HG03378 (cell line): Measurements from ENCODE around the gene ATXN10.

Experiments used
- ATAC-seq: cut with Tn5 transposase; IDR thresholded peaks from one replicate; pipeline ENCODE4 v1.9.1; 2021; ENCODE audit warnings: mild to moderate bottlenecking, moderate library complexity; ENCODE audit not compliant: unreplicated experiment

ATXN10 gene

DNA sequence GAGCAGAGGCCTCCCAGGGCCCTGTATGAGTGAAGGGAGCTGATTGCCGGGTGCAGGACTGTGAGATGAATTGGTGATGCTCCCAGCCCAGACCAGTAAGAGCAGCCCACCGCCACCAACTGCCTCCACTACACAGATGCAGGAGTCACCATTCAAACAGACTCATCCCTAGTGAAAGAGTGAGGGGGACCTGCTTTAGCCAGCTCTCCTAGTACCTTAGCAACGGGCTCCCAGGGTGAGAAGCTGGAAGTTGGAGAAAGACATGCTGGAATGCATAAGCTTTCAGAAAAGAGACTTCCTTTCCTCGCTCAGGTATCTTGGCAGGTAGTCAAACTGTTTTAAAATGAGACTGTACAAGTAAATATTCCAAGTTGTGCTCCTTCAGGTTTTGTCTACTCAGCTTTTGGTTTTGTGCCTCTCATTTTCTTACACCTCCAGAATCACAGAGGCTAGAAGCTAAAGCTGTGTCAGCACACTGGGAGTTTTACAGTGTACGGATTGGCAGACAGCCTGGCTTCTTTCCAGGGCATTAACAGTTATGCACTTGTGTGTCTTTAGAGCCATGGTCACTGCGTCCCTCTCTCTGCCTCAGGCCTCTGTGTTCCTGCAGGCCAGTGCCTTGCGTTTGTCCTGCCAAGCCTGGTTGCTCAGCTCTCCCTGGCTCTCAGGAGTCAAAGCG lies 146.2 kb downstream of the ATXN10 start:
- ATAC-seq, result no peak

DNA sequence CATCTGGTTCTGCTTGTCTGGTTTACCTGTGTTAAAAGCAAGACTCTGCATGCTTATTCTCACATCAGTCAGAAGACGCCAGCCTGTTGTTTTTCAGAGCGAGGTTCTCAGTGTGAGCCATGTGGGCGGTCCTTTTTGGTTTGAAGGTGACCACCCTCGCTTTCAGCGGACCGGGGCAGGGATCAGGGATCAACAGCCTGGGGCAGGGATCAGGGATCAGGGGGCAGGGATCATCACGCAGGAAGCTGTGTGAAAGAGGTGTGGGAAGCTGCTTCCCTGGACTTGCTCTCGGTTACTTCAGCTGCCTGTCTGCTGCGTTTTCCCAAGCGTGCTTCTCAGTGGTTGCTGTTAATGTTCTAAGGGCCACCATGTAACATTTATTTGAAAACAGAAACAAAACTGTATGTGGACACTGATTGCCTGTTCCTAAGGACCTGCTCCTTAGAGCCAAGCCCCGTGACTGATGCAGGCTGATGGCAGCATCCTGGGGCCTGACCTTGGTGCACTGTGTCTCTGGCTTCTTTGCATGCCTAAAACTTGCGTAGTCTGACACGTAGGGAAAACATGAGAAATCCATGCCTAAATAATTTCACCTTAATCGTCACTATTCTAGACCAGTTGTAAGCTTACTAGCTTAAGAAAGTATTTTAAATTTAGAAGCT lies 146.9 kb downstream of the ATXN10 start:
- ATAC-seq, result no peak

DNA sequence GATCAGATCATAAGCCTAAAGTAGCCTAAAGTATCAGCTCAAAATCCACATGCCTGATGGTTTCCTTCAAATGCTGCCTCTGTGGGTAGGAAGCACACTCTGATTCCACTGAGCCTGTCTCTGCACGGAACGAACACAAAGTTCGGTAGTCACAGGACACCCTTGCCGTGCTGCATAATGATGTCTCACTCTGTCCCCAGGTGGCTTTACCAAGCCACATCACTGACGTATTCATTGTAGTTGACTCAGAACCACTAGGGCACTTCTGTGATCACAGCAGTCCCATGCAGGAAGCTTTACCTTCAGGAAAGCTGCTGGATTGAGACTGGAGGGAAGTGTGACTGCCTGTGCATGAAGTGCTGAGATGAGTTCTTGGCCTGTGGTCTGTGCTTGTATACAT lies 147.7 kb downstream of the ATXN10 start:
- ATAC-seq, result no peak

DNA sequence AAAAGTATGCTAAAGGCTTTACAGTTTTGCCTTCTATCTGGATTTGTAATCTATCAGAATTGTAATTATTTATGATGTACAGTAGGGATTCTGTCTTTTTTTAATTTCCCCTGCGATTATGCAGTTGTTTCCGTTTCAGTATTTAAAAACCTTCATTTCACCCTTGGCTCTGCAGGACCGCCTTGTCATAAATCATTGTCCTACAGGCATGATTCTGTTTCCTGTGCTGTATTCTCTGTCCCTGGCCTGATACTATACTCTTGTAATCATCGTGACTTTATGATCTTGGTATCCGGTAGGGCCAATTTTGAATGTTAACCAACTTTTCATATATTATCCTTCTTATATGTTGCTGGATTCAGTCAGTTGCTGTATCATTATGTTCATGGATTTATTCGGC lies 151.7 kb downstream of the ATXN10 start:
- ATAC-seq, result no peak

DNA sequence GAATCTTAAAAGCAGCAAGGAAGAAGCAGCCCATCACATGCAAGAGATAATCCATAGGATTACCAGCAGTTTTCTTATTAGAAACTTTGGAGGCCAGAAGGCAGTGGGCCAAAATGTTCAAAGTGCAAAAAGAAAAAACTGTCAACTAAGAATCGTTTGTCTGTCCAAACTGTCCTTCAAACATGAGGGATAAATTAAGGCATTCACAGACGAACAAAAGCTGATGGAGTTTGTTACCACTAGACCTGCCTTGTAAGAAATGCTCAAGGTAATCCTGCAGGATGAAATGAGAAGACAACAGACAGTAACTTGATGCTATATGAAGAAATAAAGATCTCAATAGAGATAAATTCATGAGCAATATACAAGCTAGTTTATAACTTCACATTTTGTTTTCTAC lies 154.9 kb downstream of the ATXN10 start:
- ATAC-seq, result no peak

DNA sequence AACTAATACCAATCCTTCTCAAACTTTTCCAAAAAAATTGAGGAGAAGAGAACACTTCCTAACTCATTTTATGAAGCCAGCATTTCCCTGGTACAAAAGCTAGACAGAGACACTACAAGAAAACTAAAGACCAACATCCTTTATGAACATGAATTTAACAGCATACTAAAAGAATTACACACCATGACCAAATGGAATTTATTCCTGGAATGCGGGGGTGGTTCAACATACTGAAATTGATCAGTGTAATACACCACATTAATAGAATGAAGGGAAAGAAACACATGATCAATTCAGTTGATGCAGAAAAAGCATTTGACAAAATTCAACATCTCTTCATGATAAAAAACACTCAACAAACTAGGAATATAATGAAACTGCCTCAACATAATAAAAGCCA lies 157.2 kb downstream of the ATXN10 start:
- ATAC-seq, result no peak

DNA sequence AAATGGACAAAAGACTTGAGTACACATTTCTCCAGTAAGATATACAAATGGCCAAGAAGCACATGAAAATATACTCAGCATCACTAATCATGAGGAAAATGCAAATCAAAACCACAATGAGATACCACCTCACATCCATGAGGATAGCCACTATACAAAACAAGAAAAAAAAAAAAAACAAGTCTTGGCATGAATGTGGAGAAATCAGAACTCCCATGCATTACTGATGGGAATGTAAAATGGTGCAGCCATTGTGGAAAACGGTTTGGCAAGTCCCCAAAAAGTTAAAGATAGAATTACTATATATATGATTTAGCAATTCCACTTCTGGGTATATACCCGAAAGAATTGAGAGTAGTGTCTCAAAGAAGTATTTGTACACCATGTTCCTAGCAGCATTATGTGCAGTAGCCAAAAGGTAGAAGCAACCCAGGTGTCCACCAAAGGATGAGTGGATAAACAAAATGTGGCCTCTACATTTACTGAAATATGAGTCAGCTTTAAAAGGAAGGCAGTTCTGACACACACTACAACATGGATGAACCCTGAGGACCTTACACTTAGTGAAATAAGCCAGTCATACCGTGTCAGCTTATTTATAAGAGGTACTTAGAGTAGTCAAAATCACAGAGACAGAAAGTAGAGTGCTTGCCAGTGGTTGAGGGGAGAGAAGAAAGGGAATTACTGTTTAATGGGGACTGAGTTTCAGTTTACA lies 159.1 kb downstream of the ATXN10 start:
- no peak for ATAC-seq

DNA sequence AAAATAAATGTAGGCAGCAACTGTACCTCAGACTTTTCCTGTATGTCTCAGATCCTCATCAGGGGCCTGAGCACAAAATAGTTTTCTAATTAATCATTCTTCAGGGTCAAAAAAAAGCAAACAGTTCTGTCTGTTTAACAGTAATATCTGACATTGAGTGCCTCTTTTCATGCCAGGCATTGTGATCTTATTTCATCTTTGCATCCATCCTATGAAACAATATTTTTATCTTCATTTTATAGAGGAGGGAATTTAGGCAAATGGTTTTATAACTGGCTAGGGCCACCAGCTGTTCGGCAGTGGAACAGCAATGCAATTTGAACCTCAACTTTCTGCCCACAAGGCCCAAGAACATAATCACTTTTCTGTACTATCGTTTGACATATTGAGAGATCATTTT lies 159.8 kb downstream of the ATXN10 start:
- ATAC-seq, result no peak

DNA sequence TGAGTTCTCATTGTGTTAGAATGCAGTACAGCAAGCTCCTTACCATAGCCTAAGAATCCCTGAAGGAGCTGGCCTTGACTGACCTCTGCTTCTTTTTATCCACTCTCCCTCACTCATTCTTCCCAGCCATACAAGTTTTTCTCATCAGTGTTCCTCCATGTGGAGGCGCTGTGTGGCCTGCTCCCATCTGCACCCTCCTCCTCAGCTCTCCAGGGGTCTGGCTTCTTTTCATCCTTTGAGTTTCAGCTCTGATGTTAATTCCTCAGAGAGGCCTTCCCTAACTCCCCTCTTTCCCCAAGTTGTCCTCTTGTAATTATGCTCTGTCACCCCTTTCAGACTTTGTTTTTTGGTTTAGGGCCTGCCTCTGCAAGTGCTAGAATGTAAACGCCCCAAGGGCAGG lies 160.5 kb downstream of the ATXN10 start:
- ATAC-seq, result no peak

DNA sequence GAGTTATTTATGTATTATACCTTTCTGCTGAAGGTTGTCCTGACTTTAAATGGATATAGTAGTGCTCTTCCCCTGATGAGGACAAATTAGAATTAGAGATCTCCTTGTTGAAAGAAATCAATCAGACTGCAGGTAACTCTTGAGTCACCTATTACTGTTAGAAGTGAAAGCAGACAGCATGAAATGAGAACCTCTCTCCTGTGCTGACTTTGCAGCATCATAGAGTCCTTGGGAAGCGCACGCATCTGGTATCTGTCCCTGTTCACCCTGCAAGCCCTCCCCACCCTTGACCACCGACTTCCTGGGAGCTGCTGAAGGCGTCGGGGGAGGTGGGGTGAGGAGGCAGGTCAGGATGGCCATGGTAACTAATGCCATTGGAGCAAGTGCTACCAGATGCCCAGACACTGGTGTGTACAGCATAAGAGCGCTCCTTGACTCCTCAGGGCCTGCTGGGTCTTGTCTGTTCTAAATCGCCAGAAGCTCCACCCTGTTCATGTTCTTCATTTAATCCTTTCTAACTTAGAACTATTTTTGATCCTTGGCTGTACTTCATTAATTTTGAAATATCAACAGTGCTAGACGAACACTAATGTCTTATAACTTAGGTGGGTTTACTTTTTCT lies 161.4 kb downstream of the ATXN10 start:
- ATAC-seq, result no peak

DNA sequence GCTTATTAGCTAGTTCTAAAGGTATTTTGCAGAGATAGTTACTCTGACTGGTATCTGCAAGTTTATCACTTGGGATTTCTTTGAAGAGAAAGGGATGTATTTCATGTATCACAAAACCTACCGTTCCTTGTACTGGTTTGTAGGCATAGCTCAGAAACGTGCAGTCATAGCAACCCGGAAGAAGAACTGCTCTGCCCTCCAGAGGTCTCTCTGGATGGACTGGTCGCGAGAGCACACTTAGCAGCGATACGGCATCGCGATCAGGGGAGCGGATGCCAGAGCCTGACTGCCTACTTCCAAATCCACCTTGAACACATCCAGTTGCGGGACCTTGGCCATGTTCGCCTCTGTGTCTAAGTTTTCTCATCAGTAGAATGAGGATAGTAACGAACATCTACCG lies 162.0 kb downstream of the ATXN10 start:
- ATAC-seq, result no peak

DNA sequence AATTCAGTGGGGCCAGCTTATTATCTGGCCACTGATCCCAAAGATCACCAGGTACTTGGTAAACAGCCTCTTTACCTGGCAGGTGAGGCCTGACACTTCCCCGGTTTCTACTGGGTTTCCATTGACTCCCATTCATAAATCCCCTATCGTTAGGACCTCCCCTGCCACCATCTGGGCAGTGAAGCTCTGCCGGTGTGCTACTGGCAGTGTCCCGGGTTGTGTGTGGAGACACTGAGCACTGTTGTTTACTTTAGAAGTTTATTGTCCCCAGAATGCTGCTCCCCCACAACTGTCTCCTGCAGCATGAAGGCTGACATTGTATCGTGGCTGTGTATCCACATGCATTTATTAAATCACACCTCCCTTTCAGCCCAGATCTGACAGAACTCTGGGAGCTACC lies 162.6 kb downstream of the ATXN10 start:
- no peak for ATAC-seq

DNA sequence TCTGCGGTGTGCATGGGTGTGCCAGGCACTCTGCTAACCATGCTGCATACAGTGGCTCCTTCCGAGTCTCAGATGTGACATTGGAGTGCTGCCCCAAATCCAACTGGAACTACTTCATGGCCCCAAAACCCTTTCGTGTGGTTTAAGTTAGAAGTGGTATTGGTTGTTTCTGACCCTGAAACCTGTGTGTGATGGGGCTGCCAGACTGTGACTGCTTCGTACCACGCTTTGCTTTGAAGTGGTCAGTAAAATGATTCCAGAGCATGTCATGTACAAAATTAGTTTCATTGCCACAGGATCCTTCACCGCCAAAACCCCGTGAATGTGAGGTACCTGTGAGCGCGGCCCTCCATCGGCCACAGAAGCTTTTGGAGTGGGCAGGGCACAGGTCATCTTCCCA lies 163.2 kb downstream of the ATXN10 start:
- ATAC-seq, result no peak

DNA sequence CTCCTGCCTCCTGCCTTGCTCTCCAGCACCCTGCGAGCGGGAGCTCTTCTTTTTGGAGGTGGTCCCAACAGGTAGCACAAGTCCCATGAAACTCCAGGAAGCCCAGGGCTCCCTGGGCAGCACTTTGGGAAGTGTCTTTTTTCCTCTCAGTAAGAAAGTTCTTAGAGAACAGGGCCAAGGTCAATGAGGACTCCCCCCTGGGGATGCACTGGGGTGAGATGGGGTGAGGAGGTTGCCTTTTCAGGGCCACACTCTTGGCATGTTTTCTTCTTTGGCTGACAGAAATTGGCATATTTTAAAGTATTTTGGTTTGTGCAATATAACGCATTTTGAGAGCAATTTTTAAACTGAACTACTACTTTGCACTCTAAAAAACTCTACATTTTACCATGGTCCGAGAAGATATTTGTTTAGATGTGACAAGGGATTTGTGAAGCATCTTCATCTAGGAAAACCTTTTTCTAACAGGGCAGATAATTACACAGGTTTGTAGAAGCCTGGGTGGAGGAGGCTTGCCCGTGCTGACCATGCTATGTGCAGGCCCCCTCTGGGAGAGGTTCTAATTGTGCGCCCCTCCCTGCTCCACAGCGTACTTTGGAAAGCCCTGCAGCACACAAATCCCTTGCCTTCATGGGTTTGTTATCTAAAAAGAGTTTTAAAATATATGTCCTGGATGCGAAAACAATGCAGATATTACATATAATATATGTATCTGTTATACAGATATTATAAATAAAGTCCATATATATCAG lies 165.0 kb downstream of the ATXN10 start:
- ATAC-seq, result no peak

DNA sequence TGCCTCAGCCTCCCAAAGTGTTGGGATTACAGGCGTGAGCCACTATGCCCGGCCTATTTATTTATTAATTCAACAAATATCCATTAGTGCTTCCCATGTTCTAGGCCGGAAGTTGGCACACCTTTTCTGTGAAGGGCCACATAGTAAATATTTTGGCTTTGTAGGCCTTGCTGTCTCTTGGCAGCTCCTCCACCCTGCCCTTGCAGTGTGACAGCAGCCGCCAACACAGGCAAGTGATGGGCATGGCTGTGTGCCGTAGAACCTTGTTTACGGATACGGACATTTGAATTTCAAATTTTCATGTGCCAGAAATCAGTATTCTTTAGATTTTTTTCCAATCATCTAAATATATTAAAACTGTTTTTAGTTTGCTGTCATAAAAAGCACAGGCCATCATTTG lies 165.9 kb downstream of the ATXN10 start:
- no peak for ATAC-seq

DNA sequence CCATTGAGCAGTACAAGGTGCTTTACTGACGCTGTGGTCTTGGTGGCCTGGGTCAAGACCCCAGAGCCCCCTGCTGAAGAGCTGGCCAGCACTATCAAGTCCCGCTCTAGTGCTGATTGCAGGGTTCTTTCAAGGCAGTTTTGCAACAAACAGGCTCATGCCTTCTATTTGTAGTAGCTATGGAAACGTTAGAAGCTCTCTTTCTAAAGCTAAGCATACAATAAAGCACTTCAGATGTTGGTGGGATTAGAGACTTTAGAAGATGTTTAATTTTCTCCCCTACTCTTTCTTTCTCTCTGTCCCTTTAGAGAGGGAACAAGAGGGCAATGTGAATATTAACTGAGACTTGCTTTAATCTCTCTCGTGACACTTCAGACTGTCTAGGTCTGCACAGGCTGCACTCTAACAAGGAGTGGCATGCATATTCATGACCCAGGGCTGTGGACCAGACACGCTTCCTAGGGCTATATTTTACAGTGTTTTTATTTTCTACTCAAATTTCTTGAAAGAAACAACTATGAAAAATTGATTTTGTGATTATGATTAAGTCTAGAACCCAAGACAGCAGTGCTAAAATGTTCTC lies 166.8 kb downstream of the ATXN10 start:
- no peak for ATAC-seq

DNA sequence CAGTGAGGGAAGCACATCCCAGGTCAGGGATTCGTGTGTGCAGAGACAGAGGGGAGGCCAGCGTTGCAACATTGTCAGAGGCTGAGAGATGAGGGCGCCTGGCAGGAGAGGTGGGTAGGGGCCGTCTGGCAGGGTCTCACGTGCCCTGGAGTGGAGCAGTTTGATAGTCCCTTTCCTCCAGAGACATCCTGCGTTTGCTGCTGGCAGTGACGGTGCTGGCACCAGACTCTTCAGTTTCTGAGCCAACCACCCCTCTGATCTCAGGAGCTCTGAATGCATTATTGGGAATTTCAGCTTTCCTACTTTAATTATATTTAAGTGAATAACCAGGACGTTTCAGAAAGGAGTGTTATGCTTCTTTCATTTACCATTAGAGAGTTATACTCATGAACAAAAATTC lies 168.8 kb downstream of the ATXN10 start:
- ATAC-seq, result no peak

DNA sequence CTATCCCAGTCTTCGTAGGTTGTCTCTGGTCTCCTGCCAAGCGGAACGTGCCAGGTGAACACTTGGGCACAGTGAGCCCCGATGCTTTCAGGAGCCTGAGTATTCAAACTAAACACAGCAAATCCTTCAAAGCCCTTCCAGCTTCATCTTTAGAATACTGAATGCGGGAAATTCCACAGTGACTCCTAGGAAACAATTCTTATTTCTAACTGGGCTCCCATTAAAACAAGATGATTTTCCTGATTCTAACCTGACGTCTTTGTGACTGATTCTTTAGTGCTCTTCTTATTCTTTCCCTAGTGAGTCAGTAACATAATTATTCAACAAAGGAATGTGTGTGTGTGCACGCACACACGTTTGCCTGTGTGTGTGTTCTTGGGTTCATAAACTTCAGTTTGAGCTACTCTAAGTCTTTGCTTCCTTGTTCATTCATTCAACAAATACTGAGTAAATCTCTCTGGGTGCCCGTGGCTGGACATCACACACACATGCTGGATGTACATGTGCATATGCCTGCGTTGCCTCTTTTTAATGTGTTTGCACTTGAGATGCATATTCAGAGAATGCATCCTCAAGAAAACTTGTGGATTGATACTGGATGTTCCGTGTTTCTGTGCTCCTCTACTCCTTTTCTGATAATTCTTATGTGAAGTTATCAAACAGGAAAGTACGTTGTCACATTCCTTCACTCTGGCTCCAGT lies 170.8 kb downstream of the ATXN10 start:
- ATAC-seq, result no peak

DNA sequence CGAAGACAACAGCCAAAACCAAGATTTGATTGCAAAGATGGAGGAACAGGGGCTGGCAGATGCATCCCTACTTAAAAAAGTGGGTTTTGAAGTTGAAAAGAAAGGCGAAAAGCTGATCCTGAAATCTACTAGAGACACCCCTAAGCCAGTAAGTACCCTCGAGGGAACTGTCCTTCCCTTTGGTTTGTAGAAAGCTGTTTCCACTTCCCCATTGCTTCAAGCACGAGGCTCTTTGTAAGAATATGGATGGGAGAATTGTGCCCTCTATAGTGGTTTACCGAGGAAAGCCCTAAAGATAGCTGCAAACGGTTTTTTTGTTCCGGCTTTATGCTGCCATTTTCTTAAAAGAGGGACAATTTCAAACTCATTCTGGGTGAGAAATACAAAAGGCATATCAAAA lies 171.4 kb downstream of the ATXN10 start:
- no peak for ATAC-seq

DNA sequence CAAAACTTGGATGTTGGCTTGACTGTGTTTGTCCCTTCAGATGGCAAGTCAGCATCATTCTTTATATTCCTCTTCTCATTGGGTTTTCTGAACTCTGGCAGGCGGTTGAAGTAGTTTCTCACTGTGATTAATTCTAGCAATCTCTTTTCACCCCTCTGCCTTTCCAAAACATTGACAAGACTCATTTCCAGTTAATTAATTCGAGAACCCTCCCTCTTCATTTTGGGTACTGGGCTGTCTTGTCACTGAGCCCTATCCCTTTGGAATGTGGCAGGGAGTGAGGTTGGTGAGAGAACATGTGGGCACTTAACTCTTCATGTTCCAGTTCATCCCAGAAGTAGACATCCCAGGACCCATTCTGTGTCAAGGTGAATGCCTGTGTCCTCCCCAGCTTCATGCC lies 172.4 kb downstream of the ATXN10 start:
- no peak for ATAC-seq
